ENCODE data around the gene CDC42EP4. TPM values are rescaled to one million over a fixed set of nuclear protein-coding genes. Genes with fewer than 3 reads are reported as not detected.

CDC42EP4 gene
- total RNA-seq, 2 donors from 2014 or later: 119 to 186 TPM

- Histone ChIP-seq H3K4me3 (no peak overlapping the region), H3K27me3 (replicated peaks; ENCODE audit: insufficient read depth) (no peaks in the 10 kb centered on the region), H3K4me1 (replicated peaks) (no peaks in the 10 kb centered on the region), H3K27ac (no peak overlapping the region), H3K36me3 (no peaks in the 10 kb centered on the region), H3K9me3 (no peaks in the 10 kb centered on the region)
- intact Hi-C loops (cut with DNase I): loop anchor here (10.0 kb wide), 1 partner anchor 64 kb away; no protein-coding TSS in a partner anchor
- no peak for DNase-seq (ENCODE audit: low spot score)
- TF ChIP-seq POLR2A (IDR thresholded peaks at IDR 0.05) (no peak), POLR2AphosphoS5 (IDR thresholded peaks at IDR 0.05) (no peak), CTCF (IDR thresholded peaks at IDR 0.05) (no peak)
- 93% methylated on average over 8 of the region's 8 CpGs for WGBS
Measured at GRCh38 chr17:73318427-73318813, 6.6 kb upstream of the CDC42EP4 start.

- WGBS: 81% methylated on average over 9 of the region's 9 CpGs
- TF ChIP-seq POLR2AphosphoS5 (IDR thresholded peaks at IDR 0.05) (no peak), POLR2A (IDR thresholded peaks at IDR 0.05) (no peak), CTCF (IDR thresholded peaks at IDR 0.05) (no peak)
- H3K27me3 ChIP-seq (replicated peaks; ENCODE audit: insufficient read depth): no peaks in the 10 kb centered on the region
Measured at GRCh38 chr17:73317513-73318426, 6.0 kb upstream of the CDC42EP4 start.

GRCh38 chr17:73316919-73317505, 5.2 kb upstream of the CDC42EP4 start:
- no peaks in the 10 kb centered on the region for H3K36me3 ChIP-seq
- DNase-seq (ENCODE audit: low spot score): no peak
- intact Hi-C loops (cut with DNase I): loop anchor here (10.0 kb wide), 1 partner anchor 62 kb away; no protein-coding TSS in a partner anchor
- TF ChIP-seq CTCF (IDR thresholded peaks at IDR 0.05) (no peak), POLR2A (IDR thresholded peaks at IDR 0.05) (no peak), POLR2AphosphoS5 (IDR thresholded peaks at IDR 0.05) (no peak)
- H3K4me3 ChIP-seq: no peak overlapping the region
- H3K4me1 ChIP-seq (replicated peaks): peaks cover 3% of the 10 kb centered on the region
- H3K9me3 ChIP-seq: no peaks in the 10 kb centered on the region
- WGBS: 62% methylated on average over 7 of the region's 8 CpGs
- no peaks in the 10 kb centered on the region for H3K27me3 ChIP-seq (replicated peaks; ENCODE audit: insufficient read depth)
- no peak overlapping the region for H3K27ac ChIP-seq

More at GRCh38 chr17:73317513-73318426, 6.0 kb upstream of the CDC42EP4 start:
- no peak overlapping the region for H3K27ac ChIP-seq
- no peaks in the 10 kb centered on the region for H3K36me3 ChIP-seq
- DNase-seq (ENCODE audit: low spot score): no peak
- intact Hi-C loops (cut with DNase I): loop anchor here (10.0 kb wide), 1 partner anchor 63 kb away; no protein-coding TSS in a partner anchor
- H3K4me3 ChIP-seq: no peak overlapping the region
- H3K9me3 ChIP-seq: no peaks in the 10 kb centered on the region
- peaks cover under 1% of the 10 kb centered on the region for H3K4me1 ChIP-seq (replicated peaks)

- WGBS: 44% methylated on average over 5 of the region's 5 CpGs
- Histone ChIP-seq H3K9me3 (no peaks in the 10 kb centered on the region), H3K4me1 (replicated peaks) (peaks cover 3% of the 10 kb centered on the region), H3K27me3 (replicated peaks; ENCODE audit: insufficient read depth) (no peaks in the 10 kb centered on the region), H3K27ac (no peak overlapping the region), H3K4me3 (no peak overlapping the region), H3K36me3 (no peaks in the 10 kb centered on the region)
- no peak for DNase-seq (ENCODE audit: low spot score)
- intact Hi-C loops (cut with DNase I): loop anchor here (10.0 kb wide), 1 partner anchor 61 kb away; no protein-coding TSS in a partner anchor
- TF ChIP-seq POLR2A (IDR thresholded peaks at IDR 0.05) (no peak), POLR2AphosphoS5 (IDR thresholded peaks at IDR 0.05) (no peak), CTCF (IDR thresholded peaks at IDR 0.05) (no peak)
Measured at GRCh38 chr17:73315471-73315870, 3.7 kb upstream of the CDC42EP4 start.
